ENCODE measurements around the gene PRSS33.

PRSS33 gene

GRCh38 chr16:2820836-2821486 is 33.6 kb upstream of the PRSS33 start:
- no peak for DNase-seq (ENCODE audit: low read depth)

GRCh38 chr16:2819939-2820835 is 32.8 kb upstream of the PRSS33 start:
- DNase-seq (ENCODE audit: low read depth): no peak

DNA sequence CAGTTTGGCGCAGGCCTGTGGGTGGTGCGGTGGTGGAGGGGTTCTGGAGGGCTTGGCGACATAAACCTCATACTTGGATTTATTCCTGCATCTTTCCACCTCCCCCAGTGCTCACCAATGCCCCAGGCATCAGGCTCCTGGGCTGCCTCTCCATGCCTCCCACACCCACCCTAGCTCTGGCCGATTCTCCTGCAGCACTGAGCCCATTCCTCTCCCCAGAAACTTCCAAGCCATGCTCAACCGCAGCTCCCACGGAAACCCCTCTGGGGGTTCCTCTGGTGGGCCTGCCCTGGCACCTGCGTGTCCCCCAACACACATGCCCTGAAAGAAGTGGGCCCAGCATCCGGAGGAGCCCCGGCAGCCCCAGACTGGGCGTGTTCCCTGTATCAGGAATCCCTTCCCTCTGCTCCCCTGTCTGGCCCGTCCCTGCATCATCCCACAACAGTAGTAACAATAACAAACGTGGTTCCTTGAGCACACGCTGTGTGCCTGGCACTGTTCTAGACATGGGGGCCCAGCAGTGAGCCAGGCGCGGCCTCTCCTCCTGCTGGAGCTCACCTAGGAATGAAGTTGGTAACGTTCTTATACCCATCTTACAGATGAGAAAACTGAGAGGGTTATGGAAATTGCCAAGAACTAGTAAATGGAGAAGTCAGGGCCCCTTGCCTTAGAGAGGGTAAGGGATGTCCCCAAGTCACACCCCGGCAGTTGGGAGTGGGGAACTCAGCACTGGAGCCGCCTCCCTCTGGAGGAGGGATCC is 32.0 kb upstream of the PRSS33 start:
- no peak for DNase-seq (ENCODE audit: low read depth)

DNA sequence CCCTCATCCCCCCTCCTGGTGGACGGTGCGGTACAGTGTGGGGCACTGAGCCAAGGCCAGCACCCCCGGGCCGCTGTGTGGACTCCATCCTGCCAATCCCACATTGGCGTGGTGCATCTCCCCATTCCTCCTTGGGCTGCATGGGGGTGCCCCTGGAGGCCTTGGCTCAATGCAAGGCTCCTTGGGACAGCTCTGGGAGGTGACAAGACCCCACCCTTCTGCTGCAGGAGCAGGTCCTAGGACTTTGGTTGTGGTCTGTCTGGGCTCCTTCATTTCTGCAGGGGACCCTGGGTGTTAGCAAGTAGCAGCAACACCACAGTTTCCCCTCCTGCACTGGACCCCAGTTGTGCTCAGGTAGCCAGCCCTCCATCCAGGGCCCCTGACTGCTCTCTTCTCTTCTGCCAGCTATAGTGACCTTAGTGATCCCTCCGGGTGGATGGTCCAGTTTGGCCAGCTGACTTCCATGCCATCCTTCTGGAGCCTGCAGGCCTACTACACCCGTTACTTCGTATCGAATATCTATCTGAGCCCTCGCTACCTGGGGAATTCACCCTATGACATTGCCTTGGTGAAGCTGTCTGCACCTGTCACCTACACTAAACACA is 31.0 kb upstream of the PRSS33 start:
- DNase-seq (ENCODE audit: low read depth): no peak

DNA sequence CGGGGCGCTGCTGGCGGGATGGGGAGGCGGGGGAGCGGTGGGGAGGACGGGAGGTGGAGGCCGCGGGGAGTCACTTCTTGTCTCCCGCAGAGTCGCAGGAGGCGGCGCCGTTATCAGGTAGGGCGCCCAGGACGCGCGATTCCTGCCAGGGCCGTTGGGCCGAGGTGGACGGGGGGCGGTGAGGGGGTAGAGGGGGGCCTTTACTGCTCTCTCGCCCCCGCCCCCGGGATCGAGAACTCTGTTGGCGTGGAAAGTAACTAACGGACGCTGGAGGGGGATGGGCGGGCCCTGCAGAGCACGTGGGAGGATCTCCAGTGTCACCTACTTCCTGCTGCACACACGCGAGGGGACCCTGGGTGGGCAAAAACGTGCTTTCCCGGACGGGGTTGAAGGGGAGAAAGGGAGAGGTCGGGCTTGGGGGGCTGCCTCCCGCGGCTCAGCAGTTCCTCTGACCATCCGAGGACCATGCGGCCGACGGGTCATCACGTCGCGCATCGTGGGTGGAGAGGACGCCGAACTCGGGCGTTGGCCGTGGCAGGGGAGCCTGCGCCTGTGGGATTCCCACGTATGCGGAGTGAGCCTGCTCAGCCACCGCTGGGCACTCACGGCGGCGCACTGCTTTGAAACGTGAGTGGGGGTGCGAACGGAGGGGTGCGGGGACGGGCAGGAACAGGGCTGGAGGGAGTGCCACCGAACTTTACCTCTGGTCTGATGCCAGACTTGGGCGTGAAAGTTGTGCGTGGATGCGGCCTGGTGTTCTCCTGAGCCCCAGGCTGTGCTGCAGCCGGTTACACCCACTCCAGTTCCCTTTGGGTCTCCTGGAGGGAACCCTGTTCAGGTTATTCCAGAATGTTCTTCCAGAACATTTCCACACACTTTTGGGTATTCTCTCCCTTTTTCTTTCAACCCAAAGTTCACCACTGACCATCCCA is 30.2 kb upstream of the PRSS33 start:
- no peak for DNase-seq (ENCODE audit: low read depth)

GRCh38 chr16:2816751-2817339 is 29.5 kb upstream of the PRSS33 start, which contains the start of gene PRSS21:
TSS of gene PRSS21 (plus strand) at chr16:2817237. CDS start at chr16:2817269, 32 bp downstream.
- DNase-seq (ENCODE audit: low read depth): no peak

DNA sequence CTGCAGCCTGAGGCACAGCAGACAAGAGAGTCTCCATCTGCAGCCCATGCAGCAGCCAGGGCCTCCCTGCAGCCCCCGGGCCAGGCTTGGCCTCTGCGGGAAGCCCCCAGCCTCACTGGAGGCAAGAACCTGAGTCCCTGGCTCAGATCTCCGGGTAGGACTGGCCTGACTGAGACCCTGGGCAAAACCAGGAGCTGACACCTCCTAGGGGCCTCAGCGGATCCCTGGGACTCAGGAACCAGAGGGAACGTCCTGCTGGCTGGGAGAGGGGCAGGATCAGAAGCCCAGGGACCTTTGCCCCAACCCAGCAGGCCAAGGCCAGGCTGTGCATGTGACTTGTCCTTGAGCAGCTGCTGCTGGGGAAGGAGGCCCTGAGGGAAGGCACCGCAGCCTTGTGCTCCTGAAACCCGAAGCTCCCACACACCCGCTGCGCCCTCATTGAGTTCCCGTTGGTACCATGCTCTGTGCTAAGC is 28.0 kb upstream of the PRSS33 start:
- DNase-seq (ENCODE audit: low read depth): no peak

DNA sequence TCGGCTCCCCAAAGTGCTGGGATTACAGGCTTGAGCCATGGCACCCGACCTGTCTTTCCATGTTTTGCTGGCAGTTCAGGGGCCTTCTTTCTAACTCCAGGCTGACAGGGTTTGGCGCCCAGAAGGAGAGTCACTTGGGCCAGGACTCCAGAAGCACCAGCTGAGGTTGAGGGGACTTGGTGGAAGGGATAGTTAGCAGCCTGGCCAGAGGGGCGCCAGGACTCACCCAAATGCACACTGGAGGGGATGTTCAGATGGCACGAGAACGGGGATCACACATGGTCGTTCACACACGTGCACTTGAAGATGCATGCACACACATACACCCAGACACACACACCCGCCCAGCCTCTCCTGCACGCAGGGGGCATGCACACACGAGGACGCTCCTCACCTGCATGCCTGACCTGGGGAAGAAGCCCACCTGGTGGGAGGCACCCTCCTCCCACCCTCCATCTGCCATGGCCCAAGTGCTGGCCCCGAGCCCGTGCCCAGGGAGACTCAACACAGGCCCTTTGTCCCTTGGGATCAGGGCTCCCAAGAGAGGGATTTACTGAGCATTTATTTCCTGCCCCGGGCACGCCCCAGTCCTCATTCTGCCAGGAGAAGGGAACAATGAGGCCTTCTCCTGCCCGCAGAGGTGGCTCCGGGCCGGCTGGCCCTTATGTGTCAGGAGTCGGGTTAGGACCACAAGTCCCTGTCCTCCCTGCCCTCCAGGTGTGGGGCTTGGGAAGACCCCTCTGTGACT is 27.4 kb upstream of the PRSS33 start:
- no peak for DNase-seq (ENCODE audit: low read depth)

DNA sequence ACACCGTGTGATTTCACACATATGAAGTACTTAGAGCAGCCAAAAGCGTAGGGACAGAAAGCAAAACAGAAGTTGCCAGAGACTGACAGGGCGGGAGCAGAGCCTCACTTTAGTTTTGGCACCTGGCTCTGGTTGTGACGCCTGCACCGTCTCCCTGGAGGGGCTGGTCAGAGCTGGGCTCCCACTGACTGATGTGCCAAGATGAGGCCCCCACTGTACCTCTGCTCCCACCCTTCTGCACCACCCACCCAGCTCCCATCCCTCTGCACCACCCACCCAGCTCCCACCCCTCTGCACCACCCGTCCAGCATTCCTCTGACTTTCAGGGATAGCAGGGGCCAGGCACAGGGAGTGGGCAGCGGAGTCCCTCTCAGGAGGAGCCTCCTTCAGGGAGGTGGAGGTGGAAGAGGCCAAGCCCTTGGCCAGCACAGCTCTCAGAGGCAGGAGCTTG is 26.4 kb upstream of the PRSS33 start:
- no peak for DNase-seq (ENCODE audit: low read depth)

DNA sequence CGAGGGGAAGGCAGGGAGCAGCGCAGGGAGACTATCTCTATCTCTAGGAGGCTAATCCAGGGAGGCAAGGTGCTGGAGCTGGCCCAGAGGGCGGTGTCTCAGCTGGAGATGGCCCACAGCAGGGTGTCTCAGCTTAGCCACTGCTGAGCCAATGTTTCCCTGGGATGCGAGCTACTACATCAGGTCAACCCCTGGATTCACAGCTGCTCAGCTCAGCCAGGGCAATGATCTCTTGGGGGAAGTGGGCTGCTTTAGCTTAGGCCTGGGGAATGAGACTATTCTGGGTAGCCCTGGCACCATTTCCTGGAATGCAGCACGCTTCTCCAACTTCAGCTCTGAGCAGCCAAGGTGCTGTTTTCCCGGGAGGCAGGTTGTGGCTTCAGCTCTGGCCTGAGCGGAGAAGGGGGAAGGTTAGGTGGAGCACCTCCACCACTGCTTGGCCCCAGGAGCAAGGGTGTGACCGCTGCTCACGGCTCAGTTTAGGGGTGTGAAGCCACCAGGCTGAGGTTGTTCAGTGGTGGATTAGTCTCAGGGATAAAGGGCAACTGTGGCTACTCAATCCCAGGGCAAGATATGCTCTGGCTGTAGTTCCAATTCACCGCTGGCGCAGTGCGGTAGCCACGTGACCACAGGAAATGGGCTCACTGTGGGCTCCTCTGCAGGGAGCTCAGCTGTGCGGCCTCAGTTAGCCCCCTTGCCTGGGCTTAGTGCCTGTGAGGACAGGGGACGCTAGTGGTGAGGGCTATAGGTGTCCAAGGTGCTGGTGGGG is 24.5 kb upstream of the PRSS33 start:
- no peak for DNase-seq (ENCODE audit: low read depth)

GRCh38 chr16:2810651-2811050 is 23.3 kb upstream of the PRSS33 start:
- no peak for DNase-seq (ENCODE audit: low read depth)

DNA sequence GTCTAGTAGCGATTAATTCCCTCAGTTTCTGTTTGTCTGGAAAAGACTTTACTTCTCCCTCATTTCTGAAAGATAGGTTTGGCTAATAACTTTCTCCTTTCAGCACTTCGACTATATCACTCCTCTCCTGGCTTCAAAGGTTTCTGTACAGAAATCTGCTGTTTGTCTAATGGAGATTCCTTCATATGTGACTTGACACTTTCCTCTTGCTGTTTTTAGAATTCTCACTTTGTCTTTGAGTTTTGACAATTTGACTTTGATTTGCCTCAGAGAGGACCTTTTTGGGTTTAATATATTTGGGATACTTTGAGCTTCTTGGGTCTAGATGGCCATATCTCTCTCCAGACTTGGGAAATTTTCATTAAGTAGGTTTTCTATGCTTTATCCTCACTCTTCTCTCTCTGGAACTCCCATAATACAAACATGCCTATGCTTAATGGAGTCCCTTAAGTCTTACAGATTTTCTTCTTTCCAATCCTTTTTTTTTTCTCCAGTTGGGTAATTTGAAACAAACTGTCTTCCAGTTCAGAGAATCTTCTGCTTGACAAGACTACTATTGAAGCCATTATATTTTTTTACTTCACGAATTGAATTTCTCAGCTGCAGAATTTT is 21.9 kb upstream of the PRSS33 start:
- no peak for DNase-seq (ENCODE audit: low read depth)

GRCh38 chr16:2808181-2808580 is 20.8 kb upstream of the PRSS33 start:
- no peak for DNase-seq (ENCODE audit: low read depth)

- no peak for DNase-seq (ENCODE audit: low read depth)
These were observed 18.9 kb upstream of the PRSS33 start for GRCh38 chr16:2806286-2806685.

GRCh38 chr16:2804728-2805127 is 17.4 kb upstream of the PRSS33 start:
- DNase-seq (ENCODE audit: low read depth): no peak

DNA sequence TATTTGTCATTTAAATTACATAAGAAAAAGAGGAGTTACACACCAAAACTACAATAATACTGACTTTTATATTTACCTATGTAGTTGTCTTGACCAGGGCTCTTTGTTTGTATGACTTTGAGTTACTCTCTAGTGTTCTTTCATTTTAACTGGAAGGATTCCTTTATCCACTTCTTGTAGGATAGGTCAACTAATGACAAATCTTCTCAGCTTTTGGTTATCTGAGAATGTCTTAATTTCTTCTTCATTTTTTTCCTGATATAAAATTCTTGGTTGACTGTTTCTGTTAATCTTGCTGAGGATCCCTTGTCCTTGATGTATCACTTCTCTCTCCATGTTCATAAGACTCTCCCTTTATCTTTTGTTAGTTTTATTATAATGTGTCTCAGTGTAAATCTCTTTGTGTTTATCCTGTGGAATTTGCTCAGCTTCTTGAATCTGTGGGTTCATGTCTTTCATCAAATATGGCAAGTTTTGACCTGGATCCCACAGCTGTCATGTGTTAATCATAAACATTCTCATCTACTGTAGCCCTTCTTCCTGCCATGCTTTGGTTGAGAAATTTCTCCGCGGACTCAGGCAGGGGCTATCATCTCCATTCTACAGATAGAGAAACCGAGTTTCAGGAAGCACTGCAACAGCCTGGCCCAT is 16.3 kb upstream of the PRSS33 start:
- no peak for DNase-seq (ENCODE audit: low read depth)

DNA sequence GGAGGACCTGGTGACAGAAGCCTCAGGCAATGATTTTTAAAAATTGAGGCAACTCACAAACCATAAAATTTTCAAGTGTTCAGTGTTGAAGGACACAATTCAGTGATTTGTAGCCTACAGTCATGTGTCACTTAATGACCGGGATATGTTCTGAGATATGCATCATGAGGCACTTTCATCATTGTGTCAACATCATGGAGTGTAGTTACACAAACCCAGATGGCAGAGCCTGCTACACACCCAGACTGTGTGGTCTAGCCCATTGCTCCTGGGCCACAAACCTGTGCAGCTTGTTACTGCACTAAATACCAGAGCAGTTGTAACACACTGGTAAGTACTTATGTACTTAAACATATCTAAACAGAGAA is 12.5 kb upstream of the PRSS33 start:
- no peak for DNase-seq (ENCODE audit: low read depth)

GRCh38 chr16:2799205-2799858 is 12.0 kb upstream of the PRSS33 start:
- no peak for DNase-seq (ENCODE audit: low read depth)
